AG10803 (cell line): ENCODE results near the gene STPG1.
A peak's percentile ranks its signal among the peaks of the same experiment; 100 is the strongest.

Experiments used
- DNase-seq: peaks from one replicate; pipeline ENCODE4 v3.0.0; 2010; ENCODE audit warnings: low read depth
- H3K4me3 ChIP-seq: 2 replicates; pipeline ENCODE4 v1.5.1; 2011; ENCODE audit warnings: mild to moderate bottlenecking, low read length, control low read depth
- CTCF ChIP-seq: conservative IDR thresholded peaks from 2 replicates; pipeline ENCODE4 v1.5.1; 2011; ENCODE audit warnings: mild to moderate bottlenecking, low read length, control low read depth, inconsistent platforms

The STPG1 gene

GRCh38 chr1:24325587-24326449, 87.8 kb downstream of the STPG1 start:
- H3K4me3 ChIP-seq: no peak overlapping the region
- no peak for DNase-seq
- no peak for TF ChIP-seq CTCF

GRCh38 chr1:24324903-24325302, 88.7 kb downstream of the STPG1 start:
- no peak overlapping the region for H3K4me3 ChIP-seq
- no peak for TF ChIP-seq CTCF
- DNase-seq: no peak

GRCh38 chr1:24323281-24323680, 90.3 kb downstream of the STPG1 start:
- no peak overlapping the region for H3K4me3 ChIP-seq
- DNase-seq: no peak
- TF ChIP-seq CTCF: no peak

- no peak for TF ChIP-seq CTCF
- peak; percentile 14 for DNase-seq
- peak overlapping the region; percentile 60 for H3K4me3 ChIP-seq
Observed at GRCh38 chr1:24322470-24323177, 91.0 kb downstream of the STPG1 start.

GRCh38 chr1:24321697-24322469, 91.7 kb downstream of the STPG1 start:
- peak overlapping the region; percentile 60 for H3K4me3 ChIP-seq
- no peak for TF ChIP-seq CTCF
- DNase-seq: peak; percentile 80

- H3K4me3 ChIP-seq: no peak overlapping the region
- DNase-seq: no peak
- no peak for TF ChIP-seq CTCF
Observed at GRCh38 chr1:24321126-24321525, 92.5 kb downstream of the STPG1 start.
